Spleen (tissue), 11 donors: ENCODE results near the gene TUBB4A. TPM values are rescaled to one million over a fixed set of nuclear protein-coding genes. Genes with fewer than 3 reads are reported as not detected.

Source experiments
- DNase-seq: peaks from one replicate; pipeline ENCODE4 v3.0.0-alpha.2; 2020
- H3K27ac ChIP-seq, 8 donors: fragments of 200-600 bp; sonication (generic) in 7 of 8; 1 replicate in 4 of 8; 2 replicates in 4 of 8; pipeline versions ENCODE4 v1.5.0 to v1.8.0; 2016 to 2021; ENCODE audit warnings: inconsistent platforms in 4 of 8, mild to moderate bottlenecking in 4 of 8, moderate library complexity in 1 of 8
- H3K27me3 ChIP-seq, 7 donors: fragments of 200-600 bp; sonication (generic) in 6 of 7; replicated peaks in 1 of 7; 1 replicate in 4 of 7; 2 replicates in 3 of 7; pipeline versions ENCODE4 v1.5.0 to v1.8.0; 2016 to 2021; ENCODE audit warnings: inconsistent platforms in 3 of 7, mild to moderate bottlenecking in 1 of 7
- H3K36me3 ChIP-seq, 6 donors: fragments of 200-600 bp; sonication (generic) in 5 of 6; 1 replicate in 4 of 6; 2 replicates in 2 of 6; pipeline versions ENCODE4 v1.5.0 to v1.8.0; 2016 to 2021; ENCODE audit warnings: inconsistent platforms in 2 of 6
- H3K4me1 ChIP-seq, 6 donors: fragments of 200-600 bp; sonication (generic) in 5 of 6; 1 replicate in 3 of 6; 2 replicates in 3 of 6; pipeline versions ENCODE4 v1.5.0 to v1.8.0; 2016 to 2021; ENCODE audit warnings: inconsistent platforms in 3 of 6
- H3K4me3 ChIP-seq, 8 donors: fragments of 200-600 bp; sonication (generic) in 7 of 8; 1 replicate in 4 of 8; 2 replicates in 4 of 8; pipeline versions ENCODE4 v1.5.0 to v1.8.0; 2016 to 2021; ENCODE audit warnings: inconsistent platforms in 4 of 8, mild to moderate bottlenecking in 4 of 8, moderate library complexity in 2 of 8
- H3K9me3 ChIP-seq, 8 donors: fragments of 200-600 bp; sonication (generic) in 7 of 8; 1 replicate in 4 of 8; 2 replicates in 4 of 8; pipeline versions ENCODE4 v1.5.0 to v1.8.0; 2016 to 2021; ENCODE audit warnings: inconsistent platforms in 4 of 8
- CTCF ChIP-seq, 11 experiments: fragments of 200-600 bp in 7 of 11; fragments of 450-650 bp in 4 of 11; sonication (generic) in 4 of 11; IDR thresholded peaks in 8 of 11; conservative IDR thresholded peaks in 3 of 11; 1 replicate in 7 of 11; 2 replicates in 4 of 11; pipeline versions ENCODE4 v1.4.0 to v1.8.0; 2016 to 2021; ENCODE audit warnings: antibody characterized with exemption in 11 of 11, inconsistent platforms in 4 of 11, mild to moderate bottlenecking in 1 of 11
- POLR2A ChIP-seq, 3 donors: fragments of 450-650 bp; IDR thresholded peaks; one replicate each; pipeline ENCODE4 v1.5.1; 2017; ENCODE audit warnings: antibody characterized with exemption in 3 of 3, mild to moderate bottlenecking in 1 of 3
- POLR2AphosphoS5 ChIP-seq, 3 donors: sonication (generic); formaldehyde crosslinking; IDR thresholded peaks; one replicate each; pipeline ENCODE4 v1.5.1; 2017; ENCODE audit warnings: antibody characterized with exemption in 3 of 3
- WGBS, 5 donors: extraction: QIAGEN DNeasy Blood & Tissue Kit in 3 of 5; methylation state at CpG; one replicate each; pipeline versions ENCODE4 v1.1.5 to v1.1.7; 2013 to 2018; 5-methylcytosine and 5-hydroxymethylcytosine counted together
- intact Hi-C: fragments of 100-400 bp; cut with DNase I; formaldehyde crosslinking; loops from one replicate; pipeline ENCODE4 v1.15.0; 2023; ENCODE audit warnings: low total_unique reads
- polyA plus RNA-seq, 3 donors: library from polyadenylated mRNA; stranded (reverse); fragments of 200-250 nt; gene quantifications; one replicate each; pipeline ENCODE4 v1.2.1, GENCODE V29; 2013
- total RNA-seq, 7 donors: library from RNA; depleted of rRNA in 3 of 7; stranded (reverse); fragments of >200 nt in 3 of 7; fragmentation: NEBNext Ultra II Directional in 4 of 7; extraction: Animal tissue kit (Norgen Biotek cat#: 25700) in 4 of 7; gene quantifications; one replicate each; pipeline versions ENCODE4 v1.1.0 to v1.2.1, GENCODE V29; 2016 to 2021
- donor health status: healthy with polysubstance abuse.
- donor health status: DM: no; HTN: no; CAD: no; lungs with moderate emphysema.
- donor health status: DM: no; HTN: no; CAD: no.
- donor health status: Bipolar disorder and iron deficiency.
- donor health status: healthy.
- donor health status: DM: no; HTN: no; CAD: no.
- donor health status: DM: yes; HTN: yes; CAD: no.

Gene TUBB4A
- total and polyA plus RNA-seq, 10 donors, result 1.7 to 23.8 (median 15.8) TPM

- H3K27ac ChIP-seq, result peak overlapping the region; percentile 39 to 90 (median 86)
- DNase-seq, result peak; percentile 98
- peaks cover 6 to 50% (median 35%) of the 10 kb centered on the region in 6 donors for H3K4me1 ChIP-seq
- peaks cover 0 to 12% (median under 1%) of the 10 kb centered on the region in 6 donors for H3K36me3 ChIP-seq
- intact Hi-C loops, result no loop called here
- H3K27me3 ChIP-seq, result peaks cover 0 to 34% (median 12%) of the 10 kb centered on the region in 7 donors
- H3K9me3 ChIP-seq, result peaks cover 0 to 5% (median 2%) of the 10 kb centered on the region in 8 donors
- 0 to 1% (median 0%) methylated on average over 43 to 57 of the region's 57 CpGs for WGBS, 5 donors
- TF ChIP-seq POLR2A (IDR thresholded peaks at IDR 0.05) (no peak), POLR2AphosphoS5 (IDR thresholded peaks at IDR 0.05) (peak; percentile 81 to 87 (median 86)), CTCF (IDR thresholded peaks at IDR 0.05 in 8 of 11, conservative IDR thresholded peaks at IDR 0.05 in 3 of 11) (peak; percentile 55 to 86 (median 81))
- peak overlapping the region; percentile 38 to 84 (median 74) for H3K4me3 ChIP-seq
Observed at GRCh38 chr19:6460099-6460884, 41.8 kb downstream of the TUBB4A start.

- Histone ChIP-seq H3K36me3 (peaks cover 0 to 20% (median 7%) of the 10 kb centered on the region in 6 donors), H3K4me3 (peak within 1 kb of the TSS; percentile 38 to 84 (median 74)), H3K27ac (peak within 1 kb of the TSS; percentile 39 to 90 (median 86)), H3K27me3 (peaks cover 0 to 26% (median 11%) of the 10 kb centered on the region in 7 donors), H3K4me1 (peaks cover 6 to 42% (median 34%) of the 10 kb centered on the region in 6 donors), H3K9me3 (peaks cover 0 to 13% (median 9%) of the 10 kb centered on the region in 8 donors)
- intact Hi-C loops, result no loop called here
- WGBS, 5 donors, result 0 to 9% (median 4%) methylated on average over 26 to 70 of the region's 70 CpGs
- peak in 1 of 3 donors; percentile 43 for TF ChIP-seq POLR2AphosphoS5 (IDR thresholded peaks at IDR 0.05)
- TF ChIP-seq CTCF (IDR thresholded peaks at IDR 0.05 in 8 of 11, conservative IDR thresholded peaks at IDR 0.05 in 3 of 11), result no peak
- TF ChIP-seq POLR2A (IDR thresholded peaks at IDR 0.05), result no peak
- peak; percentile 86 for DNase-seq
Observed at GRCh38 chr19:6459262-6460098, 42.6 kb downstream of the TUBB4A start, which contains the start of gene SLC25A23. Gene SLC25A23, minus strand, starts transcription at chr19:6459792. Its CDS starts 164 bp downstream, at chr19:6459628.

- TF ChIP-seq CTCF (IDR thresholded peaks at IDR 0.05 in 8 of 11, conservative IDR thresholded peaks at IDR 0.05 in 3 of 11) (no peak), POLR2AphosphoS5 (IDR thresholded peaks at IDR 0.05) (no peak), POLR2A (IDR thresholded peaks at IDR 0.05) (no peak)
- Histone ChIP-seq H3K27ac (peak overlapping the region in 4 of 8 donors; percentile 85 to 90 (median 86)), H3K27me3 (peaks cover 0 to 19% (median 4%) of the 10 kb centered on the region in 7 donors), H3K9me3 (peaks cover 4 to 20% (median 16%) of the 10 kb centered on the region in 8 donors), H3K36me3 (peaks cover 3 to 27% (median 14%) of the 10 kb centered on the region in 6 donors), H3K4me3 (peak overlapping the region; percentile 38 to 84 (median 74)), H3K4me1 (peaks cover 6 to 35% (median 29%) of the 10 kb centered on the region in 6 donors)
- intact Hi-C loops, result no loop called here
- WGBS, 5 donors, result 37 to 61% (median 52%) methylated on average over 13 to 16 of the region's 16 CpGs
- no peak for DNase-seq
Observed at GRCh38 chr19:6458695-6459261, 43.3 kb downstream of the TUBB4A start.
